Uterus (tissue), 4 donors: Measurements from ENCODE around the gene MTSS2. TPM values are rescaled to one million over a fixed set of nuclear protein-coding genes. Genes with fewer than 3 reads are reported as not detected.

Experiments
- total RNA-seq, 4 donors: library from RNA; depleted of rRNA in 3 of 4; stranded (reverse); fragments of >200 nt in 3 of 4; gene quantifications; one replicate each; pipeline versions ENCODE4 v1.1.0 to v1.2.4, GENCODE V29; 2014 to 2023
- donor health status: DM: yes; HTN: yes; CAD: no.

MTSS2 gene
- total RNA-seq, 4 donors from 2014 or later = 11.2 to 142 (median 18.2) TPM

Other genes with a start within 250 kb of the MTSS2 start
- 10 to 100 TPM in 2 of 4 donors, 1 to 10 TPM in 2; 6.2 to 57.9 (median 27.5) TPM for gene ST3GAL2, start 247.0 kb downstream of the MTSS2 start, total RNA-seq
- gene FCSK, start 231.5 kb downstream of the MTSS2 start, total RNA-seq = 10 to 100 TPM; 12.1 to 65.3 (median 22.9) TPM
- gene COG4, start 162.5 kb downstream of the MTSS2 start, total RNA-seq = 100 to 1,000 TPM in 1 of 4 donors, 10 to 100 TPM in 3; 33.3 to 137 (median 67.1) TPM
- 100 to 1,000 TPM in 2 of 4 donors, 10 to 100 TPM in 2; 24.3 to 244 (median 145) TPM for gene SF3B3, start 162.2 kb downstream of the MTSS2 start, total RNA-seq
- gene IL34, start 39.5 kb downstream of the MTSS2 start, total RNA-seq = 1 to 10 TPM in 3 of 4 donors, not detected in 1; 3.3 to 9.4 (median 9.0) TPM
- gene VAC14, start 115.1 kb upstream of the MTSS2 start, total RNA-seq = 10 to 100 TPM in 3 of 4 donors, 1 to 10 TPM in 1; 4.7 to 30.6 (median 17.4) TPM